Measurements from ENCODE around the gene RAB6B.
A peak's percentile ranks its signal among the peaks of the same experiment; 100 is the strongest.

The RAB6B gene

DNA sequence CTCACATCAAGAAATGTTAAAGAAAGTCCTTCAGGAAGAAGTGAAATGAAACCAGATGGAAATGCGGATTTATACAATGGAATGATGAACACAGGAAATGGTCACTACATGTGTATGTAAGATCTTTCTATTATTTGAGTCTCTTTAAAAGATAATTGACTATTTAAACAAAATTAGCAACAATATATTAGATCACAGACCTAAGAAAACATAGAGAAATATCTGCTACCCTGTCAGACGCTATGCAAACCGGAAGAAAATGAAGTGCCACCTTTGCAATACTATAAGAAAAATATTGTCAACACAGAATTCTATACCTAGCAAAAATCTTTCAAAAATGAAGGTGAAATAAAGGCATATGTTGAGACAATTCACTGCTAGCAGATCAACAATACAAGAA is 17.2 kb downstream of the RAB6B start:
- DNase-seq, result no peak

- no peak for DNase-seq
Observed at GRCh38 chr3:133877221-133877620, 18.5 kb downstream of the RAB6B start.

GRCh38 chr3:133874761-133875438 is 20.8 kb downstream of the RAB6B start:
- DNase-seq, result no peak

DNA sequence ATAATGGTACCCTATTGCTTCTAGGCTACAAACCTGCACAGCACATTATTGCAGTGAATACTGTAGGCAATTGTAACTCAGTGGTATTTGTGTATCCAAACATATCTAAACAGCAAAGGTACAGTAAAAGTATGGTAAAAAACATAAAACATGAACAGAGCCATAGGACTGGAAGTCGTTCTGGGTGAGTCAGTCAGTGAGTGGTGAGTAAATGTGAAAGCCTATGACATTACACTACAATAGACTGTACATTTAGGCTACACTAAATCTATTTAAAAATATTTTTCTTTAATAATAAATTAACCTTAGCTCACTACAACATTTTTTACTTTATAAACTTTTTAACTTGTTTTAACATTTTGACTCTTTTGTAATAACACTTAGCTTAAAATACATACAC is 21.3 kb downstream of the RAB6B start:
- no peak for DNase-seq

GRCh38 chr3:133872781-133873180 is 22.9 kb downstream of the RAB6B start:
- DNase-seq, result no peak

GRCh38 chr3:133872161-133872560 is 23.5 kb downstream of the RAB6B start:
- DNase-seq, result no peak

DNA sequence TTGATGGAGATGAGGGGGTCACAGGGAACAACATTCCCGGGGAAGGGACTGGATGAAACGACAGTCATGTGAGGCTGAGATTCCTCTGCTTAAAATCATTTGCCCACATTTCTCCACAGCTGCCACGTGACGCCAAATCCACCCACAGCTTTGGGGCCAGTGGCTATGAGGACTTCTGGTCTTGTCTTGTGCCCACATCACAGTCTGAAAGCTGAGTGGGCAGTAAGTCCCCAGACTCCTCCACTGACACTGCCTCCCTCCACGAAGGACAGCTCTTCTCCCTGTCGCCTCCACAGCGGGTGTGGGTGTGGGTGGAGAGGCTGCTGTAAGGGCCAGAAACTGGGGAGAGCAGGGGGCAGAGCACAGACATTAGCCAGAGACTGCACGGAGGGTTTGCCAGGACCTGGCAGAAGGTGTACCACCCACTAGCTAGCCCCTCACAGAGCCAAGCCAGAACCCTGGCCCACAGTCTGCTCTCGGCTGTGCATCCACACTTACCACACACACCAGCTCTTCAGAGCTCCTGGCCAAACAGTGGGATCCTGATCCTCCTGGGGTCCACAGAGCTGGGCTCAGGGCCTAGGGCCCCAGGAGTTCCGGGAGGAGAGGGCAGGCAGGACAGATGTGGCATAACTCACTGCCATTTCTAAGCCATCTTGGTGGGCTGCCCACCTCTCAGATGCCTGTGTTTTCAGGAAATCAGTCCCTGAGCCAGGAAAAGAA is 24.2 kb downstream of the RAB6B start:
- DNase-seq, result no peak

GRCh38 chr3:133870822-133871221 is 24.9 kb downstream of the RAB6B start:
- DNase-seq, result no peak

- no peak for DNase-seq
Observed at GRCh38 chr3:133869586-133869985, 26.1 kb downstream of the RAB6B start.

DNA sequence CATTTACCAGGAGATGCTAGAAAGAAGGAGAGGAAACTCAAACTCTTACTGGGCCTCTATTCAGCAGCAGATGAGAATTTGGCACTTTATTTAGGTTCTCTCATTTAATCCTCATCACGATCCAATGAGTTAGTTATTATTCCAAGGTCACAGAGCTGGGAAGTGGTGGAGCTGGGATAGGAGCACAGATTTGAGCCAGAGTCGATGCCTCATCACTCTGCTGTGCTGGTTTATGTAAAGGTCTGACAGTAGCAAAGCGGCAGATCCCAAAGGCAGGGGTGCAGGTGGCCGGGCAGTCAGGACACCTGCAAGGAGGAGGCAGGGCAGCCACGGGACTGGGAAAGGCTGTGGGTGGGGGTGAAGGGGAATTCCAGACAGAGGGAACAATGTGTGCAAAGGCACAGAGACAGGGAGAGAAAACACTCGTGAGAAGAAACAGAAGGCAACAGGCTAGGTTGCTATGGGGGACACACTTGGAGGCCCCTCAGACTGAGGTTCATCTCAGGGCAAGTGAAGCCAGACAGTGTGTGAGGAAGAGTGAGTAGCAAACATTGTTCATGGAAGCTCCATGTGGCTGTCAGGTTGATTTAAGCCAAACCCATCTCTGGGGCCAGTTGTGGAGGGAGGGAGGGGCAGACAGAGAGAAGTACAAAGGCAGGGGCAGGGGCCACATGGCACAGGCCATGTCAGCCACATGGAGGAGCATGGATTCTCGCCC is 26.8 kb downstream of the RAB6B start:
- no peak for DNase-seq

DNA sequence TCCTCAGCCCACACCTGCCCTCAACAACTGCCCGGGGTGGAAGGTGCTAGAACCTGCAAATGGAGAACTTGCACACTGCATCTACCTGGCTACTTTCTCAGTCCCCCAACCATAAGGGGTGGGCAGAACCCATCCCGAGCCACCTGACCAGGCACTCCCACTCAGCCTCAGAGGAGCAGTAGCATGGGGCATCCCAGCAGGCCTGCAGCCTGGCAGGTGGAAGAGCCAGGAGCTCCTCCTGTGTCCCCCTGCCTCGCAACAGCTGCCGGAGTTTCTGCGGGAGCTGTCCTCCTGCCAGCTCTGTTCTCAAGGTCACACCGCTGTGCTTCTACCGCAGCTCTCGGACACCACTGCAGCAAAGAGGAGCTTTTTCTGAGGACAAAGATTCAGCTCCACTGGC is 27.5 kb downstream of the RAB6B start:
- DNase-seq, result no peak

- no peak for DNase-seq
Observed at GRCh38 chr3:133866141-133866540, 29.5 kb downstream of the RAB6B start.

DNA sequence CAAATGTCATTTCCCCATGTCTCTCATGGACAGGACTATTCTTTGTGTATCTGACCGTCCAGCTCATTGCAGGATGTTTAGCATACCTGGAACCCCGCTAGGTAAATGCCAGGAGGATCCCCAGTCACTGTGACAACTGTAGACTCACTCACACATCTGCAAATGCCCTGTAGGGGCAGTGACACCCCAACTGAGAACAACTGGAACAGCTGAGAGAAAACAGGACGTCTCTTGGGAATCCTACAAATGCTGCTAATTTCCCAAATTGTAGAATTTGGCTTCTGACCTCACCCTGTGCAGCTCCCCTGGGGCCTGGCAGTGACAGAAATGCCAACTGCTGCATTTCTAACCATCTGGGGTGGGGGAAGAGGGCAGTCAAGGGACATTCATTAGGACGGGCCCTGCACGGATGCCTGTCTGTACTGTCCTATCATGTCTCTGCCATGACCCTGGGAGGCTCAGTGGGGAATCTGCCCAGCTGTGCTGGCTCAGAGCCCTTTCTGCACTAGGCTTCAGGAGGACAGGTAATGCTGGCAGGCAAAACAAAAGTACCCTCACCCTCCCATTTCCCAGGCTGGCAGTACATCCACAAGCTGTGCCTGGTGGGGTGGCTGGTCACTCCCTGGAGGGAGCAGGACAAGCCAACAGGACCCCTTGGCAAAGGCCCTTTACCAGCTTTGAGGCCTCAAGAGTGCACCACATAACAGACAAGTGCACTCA is 30.4 kb downstream of the RAB6B start:
- DNase-seq, result peak; percentile 25

GRCh38 chr3:133864616-133865015 is 31.1 kb downstream of the RAB6B start:
- no peak for DNase-seq

- no peak for DNase-seq
Observed at GRCh38 chr3:133863911-133864310, 31.8 kb downstream of the RAB6B start.

GRCh38 chr3:133862161-133862560 is 33.5 kb downstream of the RAB6B start:
- DNase-seq, result no peak

- DNase-seq, result no peak
Observed at GRCh38 chr3:133860519-133860918, 35.2 kb downstream of the RAB6B start.

DNA sequence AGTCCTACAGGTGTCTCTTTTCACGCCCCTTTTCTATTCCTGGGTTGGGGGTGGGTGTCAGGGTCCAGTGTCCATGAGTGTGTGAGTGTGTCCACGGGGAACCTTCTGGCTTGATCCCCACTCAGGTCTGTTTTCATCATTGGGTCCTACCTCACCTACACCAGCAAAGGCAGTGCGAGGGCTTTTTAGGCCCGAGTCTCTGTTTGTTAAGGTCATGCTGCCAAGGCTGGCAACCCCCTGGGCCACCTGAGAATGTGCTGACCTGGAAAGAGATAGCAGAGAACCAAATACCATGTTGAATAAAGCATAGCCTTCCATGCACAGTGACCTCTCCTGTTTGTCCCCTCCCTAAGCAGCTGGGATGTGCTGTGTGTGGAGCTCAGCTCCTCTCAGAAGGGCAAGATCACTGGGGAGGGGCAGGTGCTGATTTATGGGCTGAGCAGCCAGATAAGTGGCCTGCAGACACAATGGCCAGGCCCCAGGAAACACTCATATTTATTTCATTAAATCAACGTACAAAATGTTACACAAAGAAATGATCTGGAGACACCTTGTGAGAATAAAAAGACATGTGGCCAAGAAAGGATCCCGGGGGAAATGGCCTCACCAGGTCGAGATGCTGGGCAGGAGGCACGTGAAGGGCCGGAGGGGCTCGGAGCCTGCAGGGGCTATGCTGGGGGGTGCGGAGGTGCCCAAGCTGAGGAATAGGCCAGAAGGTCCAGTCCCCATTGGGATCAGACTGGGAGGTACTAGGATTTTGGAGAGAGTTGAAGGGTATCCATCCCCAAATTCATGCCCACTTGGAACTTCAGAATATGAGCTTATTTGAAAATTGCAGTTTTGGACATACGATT is 36.1 kb downstream of the RAB6B start:
- DNase-seq, result no peak

GRCh38 chr3:133857767-133858166 is 37.9 kb downstream of the RAB6B start:
- no peak for DNase-seq

DNA sequence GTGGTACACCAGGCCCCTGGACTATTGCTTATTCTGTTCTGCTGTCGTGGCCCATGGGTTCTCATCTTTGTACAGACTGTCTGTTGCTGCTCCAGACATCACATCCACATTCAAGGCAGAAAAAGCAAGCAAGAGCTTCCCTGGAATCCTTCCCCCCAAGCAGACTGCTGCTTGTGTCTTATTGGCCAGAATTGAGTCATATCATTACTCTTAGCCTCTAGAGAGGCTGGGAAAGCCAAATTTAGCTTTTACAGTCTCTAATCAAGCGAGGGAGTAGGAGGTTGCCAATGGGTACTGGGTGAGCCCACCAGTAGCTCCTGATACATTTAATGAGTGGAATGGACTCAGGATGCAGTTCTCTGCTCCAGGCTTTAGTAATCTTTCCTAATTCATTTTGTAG is 39.4 kb downstream of the RAB6B start:
- no peak for DNase-seq

GRCh38 chr3:133855772-133856171 is 39.9 kb downstream of the RAB6B start:
- no peak for DNase-seq

DNA sequence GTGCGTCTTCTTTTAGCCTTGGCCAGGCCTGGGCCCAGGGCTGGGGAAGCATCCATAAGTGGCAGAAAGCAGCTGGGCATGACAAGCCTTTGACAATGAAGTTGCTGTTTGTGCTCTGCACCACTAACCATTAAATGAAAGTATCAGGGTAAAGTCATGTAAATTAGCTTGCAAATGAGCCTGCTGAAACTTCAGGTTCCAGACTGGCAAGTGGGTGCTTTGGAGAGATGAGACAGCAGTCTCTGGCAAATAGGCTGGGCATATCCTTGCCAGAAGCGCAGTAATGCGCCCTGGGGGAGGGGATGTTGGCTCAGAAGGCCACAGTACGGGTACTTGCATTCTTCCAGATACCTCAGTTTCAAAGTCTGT is 40.7 kb downstream of the RAB6B start:
- DNase-seq, result no peak

Data from RPMI8226 (cell line).